ENCODE data around the gene PLA2G4F.

The PLA2G4F gene, protein sequence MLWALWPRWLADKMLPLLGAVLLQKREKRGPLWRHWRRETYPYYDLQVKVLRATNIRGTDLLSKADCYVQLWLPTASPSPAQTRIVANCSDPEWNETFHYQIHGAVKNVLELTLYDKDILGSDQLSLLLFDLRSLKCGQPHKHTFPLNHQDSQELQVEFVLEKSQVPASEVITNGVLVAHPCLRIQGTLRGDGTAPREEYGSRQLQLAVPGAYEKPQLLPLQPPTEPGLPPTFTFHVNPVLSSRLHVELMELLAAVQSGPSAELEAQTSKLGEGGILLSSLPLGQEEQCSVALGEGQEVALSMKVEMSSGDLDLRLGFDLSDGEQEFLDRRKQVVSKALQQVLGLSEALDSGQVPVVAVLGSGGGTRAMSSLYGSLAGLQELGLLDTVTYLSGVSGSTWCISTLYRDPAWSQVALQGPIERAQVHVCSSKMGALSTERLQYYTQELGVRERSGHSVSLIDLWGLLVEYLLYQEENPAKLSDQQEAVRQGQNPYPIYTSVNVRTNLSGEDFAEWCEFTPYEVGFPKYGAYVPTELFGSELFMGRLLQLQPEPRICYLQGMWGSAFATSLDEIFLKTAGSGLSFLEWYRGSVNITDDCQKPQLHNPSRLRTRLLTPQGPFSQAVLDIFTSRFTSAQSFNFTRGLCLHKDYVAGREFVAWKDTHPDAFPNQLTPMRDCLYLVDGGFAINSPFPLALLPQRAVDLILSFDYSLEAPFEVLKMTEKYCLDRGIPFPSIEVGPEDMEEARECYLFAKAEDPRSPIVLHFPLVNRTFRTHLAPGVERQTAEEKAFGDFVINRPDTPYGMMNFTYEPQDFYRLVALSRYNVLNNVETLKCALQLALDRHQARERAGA

GRCh38 chr15:42156243-42156922 lies at the start of gene PLA2G4F:
Gene PLA2G4F (minus strand): TSS chr15:42156636. CDS start chr15:42156549, 87 bp downstream.
- no peak for DNase-seq (ENCODE audit: low read depth)

DNA sequence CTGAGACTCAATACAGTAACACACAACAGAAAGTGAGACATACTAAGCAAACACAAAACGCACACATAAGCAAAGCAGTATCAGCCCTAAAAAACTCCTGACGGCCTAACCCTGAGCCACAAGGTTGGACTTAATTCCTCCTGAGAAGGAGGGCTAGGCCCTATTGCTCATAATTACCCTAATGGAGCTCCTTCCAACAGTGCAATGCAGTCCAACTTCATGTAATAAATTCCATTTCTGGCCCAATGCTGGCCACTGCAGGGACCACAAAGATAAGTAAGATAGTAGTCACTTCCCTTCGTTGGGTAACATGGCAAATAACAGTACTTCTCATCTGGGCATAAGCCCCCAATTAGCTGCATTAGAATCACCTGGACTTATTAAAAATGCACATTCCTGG lies 47.5 kb upstream of the PLA2G4F start:
- DNase-seq (ENCODE audit: low read depth) = peak; percentile 3

GRCh38 chr15:42202653-42203052 lies 46.2 kb upstream of the PLA2G4F start:
- no peak for DNase-seq (ENCODE audit: low read depth)

DNA sequence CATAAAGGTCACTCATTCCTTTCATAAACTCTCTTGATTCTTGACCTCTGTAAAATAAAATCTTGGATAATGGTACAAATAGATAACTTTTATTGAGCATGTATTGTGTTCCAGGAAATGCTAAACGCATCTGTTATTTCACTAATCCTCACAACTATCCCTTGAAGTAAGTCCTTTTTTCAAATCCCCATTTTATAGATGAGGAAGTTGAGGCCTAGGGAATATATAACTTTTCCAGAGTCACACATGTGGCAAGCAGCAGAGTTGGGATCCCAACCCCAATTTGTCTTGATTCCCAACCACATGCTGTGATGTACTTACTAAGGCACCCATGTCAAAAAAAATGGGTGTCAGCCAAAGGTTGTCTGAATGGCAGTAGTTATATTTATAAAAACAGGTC lies 45.4 kb upstream of the PLA2G4F start:
- no peak for DNase-seq (ENCODE audit: low read depth)

DNA sequence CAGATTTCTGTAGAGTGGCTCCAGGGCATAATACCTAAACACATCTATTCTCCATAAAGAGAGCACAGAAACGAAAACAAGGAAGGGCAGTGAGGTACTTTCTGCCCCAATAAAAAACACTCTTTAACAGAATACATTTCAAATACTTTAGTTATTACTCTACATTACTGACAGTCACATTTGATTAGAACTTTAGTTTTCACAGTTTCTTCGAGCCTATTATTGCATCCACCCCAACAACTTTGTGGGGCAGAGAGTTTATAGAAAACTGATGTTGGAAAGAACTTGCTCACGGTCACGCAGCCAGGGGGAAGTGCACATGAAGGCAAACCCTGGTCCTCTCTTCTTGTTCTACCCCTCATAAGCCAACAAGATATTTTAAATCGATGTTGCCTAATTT lies 42.7 kb upstream of the PLA2G4F start:
- no peak for DNase-seq (ENCODE audit: low read depth)

DNA sequence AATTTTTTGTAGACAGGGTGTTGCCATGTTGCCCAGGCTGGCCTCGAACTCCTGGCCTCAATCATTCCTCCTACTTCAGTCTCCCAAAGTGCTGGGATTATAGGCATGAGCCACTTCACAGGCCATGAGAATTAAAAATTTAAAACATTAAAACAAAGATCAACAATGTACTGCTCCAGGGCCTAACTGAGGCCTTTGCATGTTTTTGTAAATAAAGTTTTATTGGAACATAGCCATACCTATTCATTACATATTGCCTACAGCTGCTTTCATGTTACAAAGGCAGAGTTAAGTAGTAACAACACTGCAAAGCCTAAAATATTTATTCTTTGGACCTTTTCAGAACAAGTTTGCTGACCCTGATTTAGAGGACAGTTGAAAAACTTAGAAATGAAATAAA lies 42.1 kb upstream of the PLA2G4F start:
- no peak for DNase-seq (ENCODE audit: low read depth)

GRCh38 chr15:42194513-42194912 lies 38.1 kb upstream of the PLA2G4F start:
- DNase-seq (ENCODE audit: low read depth) = peak; percentile 86

DNA sequence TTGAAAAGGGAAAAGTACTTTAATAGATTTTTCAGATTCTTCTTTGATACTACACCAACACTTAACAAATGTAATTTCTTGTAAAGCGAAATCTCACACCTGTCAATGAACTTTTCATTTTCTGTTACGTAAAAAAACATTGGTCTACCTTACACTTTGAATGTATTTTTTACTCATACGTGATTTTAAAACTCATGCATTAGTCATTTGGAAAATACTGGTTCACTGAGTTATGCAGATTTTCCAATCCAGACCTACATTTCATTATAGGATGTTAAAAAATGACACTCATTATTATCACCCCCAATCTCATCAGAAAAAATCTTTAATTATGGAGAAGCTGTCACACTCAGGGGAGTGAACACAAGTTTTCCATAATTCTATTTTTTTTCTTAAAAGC lies 36.9 kb upstream of the PLA2G4F start:
- DNase-seq (ENCODE audit: low read depth) = no peak

DNA sequence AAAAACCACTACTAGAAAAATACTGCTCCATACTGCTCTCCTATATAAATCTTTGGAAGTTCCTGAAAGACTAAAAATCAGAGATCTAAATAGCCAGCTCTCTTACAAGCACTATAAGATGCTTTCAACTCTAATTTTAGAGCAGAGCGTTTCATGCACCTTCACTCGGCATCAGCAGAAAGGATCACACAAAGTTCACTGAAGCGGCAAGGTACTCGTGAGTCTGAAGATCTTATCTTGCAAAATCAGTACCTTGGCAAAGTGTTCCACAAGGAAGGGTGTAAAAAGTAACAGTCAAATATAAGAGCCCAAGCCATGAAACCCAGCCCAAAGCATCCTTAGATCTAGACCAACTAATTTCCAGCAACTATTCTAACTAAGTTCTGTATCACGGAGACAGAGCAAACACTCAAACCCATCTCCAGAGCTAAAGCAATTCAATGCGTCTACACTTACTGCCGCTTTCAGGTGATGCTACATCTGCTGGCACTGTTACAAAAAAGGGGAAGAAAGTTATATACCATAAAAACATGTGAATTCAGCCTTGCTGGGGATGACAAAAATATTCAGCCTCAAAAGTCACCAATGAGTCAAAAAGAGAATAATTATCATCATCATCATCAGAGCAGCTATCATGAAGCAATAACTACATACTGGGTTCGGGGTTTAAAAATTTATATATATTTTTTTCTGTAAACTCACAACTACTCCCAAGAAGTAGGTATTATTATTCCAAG lies 35.3 kb upstream of the PLA2G4F start:
- no peak for DNase-seq (ENCODE audit: low read depth)

GRCh38 chr15:42190370-42190769 lies 33.9 kb upstream of the PLA2G4F start:
- no peak for DNase-seq (ENCODE audit: low read depth)

- no peak for DNase-seq (ENCODE audit: low read depth)
Observed at GRCh38 chr15:42185801-42186200, 29.4 kb upstream of the PLA2G4F start.

GRCh38 chr15:42184736-42185135 lies 28.3 kb upstream of the PLA2G4F start:
- no peak for DNase-seq (ENCODE audit: low read depth)

DNA sequence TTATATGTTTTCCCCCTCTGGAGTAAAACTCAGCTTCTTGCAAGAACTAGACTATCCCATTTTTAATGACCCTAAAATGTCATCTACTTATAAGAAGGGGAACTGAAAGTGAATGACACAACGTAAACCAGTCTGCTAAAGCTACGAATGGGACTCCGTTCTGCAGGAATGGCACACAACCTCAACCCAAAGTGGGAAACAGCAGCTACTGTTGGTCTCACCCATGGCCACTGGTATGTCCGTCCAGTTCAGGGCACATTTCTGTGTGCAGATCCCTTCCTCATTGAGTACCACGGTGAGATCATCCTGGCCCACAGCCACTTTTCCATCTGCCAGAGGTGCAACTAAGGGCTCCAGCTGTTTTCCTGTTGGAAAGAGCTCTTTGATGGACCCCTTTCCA lies 27.9 kb upstream of the PLA2G4F start:
- DNase-seq (ENCODE audit: low read depth) = no peak

GRCh38 chr15:42182961-42183360 lies 26.5 kb upstream of the PLA2G4F start:
- DNase-seq (ENCODE audit: low read depth) = no peak

GRCh38 chr15:42182328-42182886 lies 26.0 kb upstream of the PLA2G4F start:
- DNase-seq (ENCODE audit: low read depth) = no peak

DNA sequence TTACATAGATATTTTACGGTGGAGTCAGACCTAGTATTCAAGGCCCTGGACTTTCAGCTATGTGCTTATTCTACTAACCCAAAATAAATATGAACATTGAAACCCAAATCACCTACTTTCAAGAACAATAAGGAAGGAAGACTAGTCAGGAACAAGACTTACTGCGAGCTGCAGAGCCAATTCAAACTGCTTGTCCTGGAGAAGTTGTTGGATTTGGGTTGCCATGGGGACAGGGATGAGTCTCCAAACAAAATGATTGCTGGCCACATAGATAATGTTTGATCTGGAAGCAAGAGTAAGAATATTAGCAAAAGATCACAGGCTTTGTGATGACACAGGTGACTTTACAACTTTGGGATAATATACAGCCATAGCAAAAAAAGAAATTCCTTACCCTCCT lies 21.6 kb upstream of the PLA2G4F start:
- DNase-seq (ENCODE audit: low read depth) = no peak

DNA sequence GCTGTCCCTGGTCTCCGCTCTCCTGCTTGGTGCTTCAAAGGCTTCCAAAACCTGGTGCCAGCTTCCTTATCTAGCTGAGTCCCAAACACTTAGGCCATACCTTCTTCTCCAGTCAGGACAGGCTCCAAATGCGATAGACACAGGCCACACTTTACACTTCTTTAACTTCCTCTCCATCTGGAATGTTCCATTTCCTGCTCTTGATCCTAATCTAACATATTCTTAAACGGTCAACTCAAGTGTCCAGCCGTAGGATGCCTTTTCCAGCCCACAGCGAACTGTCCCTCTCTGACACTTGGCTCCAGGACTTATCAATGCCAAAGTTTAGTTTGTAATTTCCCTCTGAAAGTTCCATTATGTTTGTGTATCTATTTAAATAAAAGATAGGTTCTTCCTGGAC lies 19.2 kb upstream of the PLA2G4F start:
- DNase-seq (ENCODE audit: low read depth) = no peak

GRCh38 chr15:42172475-42172874 lies 16.0 kb upstream of the PLA2G4F start:
- DNase-seq (ENCODE audit: low read depth) = no peak

GRCh38 chr15:42171795-42172194 lies 15.4 kb upstream of the PLA2G4F start:
- DNase-seq (ENCODE audit: low read depth) = no peak

- DNase-seq (ENCODE audit: low read depth) = no peak
Observed at GRCh38 chr15:42171122-42171521, 14.7 kb upstream of the PLA2G4F start.

- no peak for DNase-seq (ENCODE audit: low read depth)
Observed at GRCh38 chr15:42166225-42166940, 9.9 kb upstream of the PLA2G4F start.
